ENCODE measurements around the gene LGALS16.
"Not testable (repeated sequence)": the region's sequence is repeated elsewhere in the genome, so short reads cannot be mapped to it uniquely, and the experiment has no call there.

The LGALS16 gene

GRCh38 chr19:39677961-39678889 is 22.5 kb downstream of the LGALS16 start:
- DNase-seq, result no peak

GRCh38 chr19:39679056-39679790 is 23.5 kb downstream of the LGALS16 start:
- no peak for DNase-seq

GRCh38 chr19:39679791-39680168 is 24.1 kb downstream of the LGALS16 start:
- no peak for DNase-seq

- no peak for DNase-seq
Measured at GRCh38 chr19:39680593-39680992, 24.9 kb downstream of the LGALS16 start.

- DNase-seq, result no peak
Measured at GRCh38 chr19:39681416-39681815, 25.7 kb downstream of the LGALS16 start.

- no peak for DNase-seq
Measured at GRCh38 chr19:39684267-39684666, 28.6 kb downstream of the LGALS16 start.

- DNase-seq, result no peak
Measured at GRCh38 chr19:39686739-39687138, 31.0 kb downstream of the LGALS16 start.

GRCh38 chr19:39688637-39689036 is 32.9 kb downstream of the LGALS16 start:
- DNase-seq, result not testable (repeated sequence)

- DNase-seq, result no peak
Measured at GRCh38 chr19:39692166-39692565, 36.5 kb downstream of the LGALS16 start.

- DNase-seq, result no peak
Measured at GRCh38 chr19:39692822-39693221, 37.1 kb downstream of the LGALS16 start.

GRCh38 chr19:39695759-39696158 is 40.0 kb downstream of the LGALS16 start:
- no peak for DNase-seq

GRCh38 chr19:39696387-39696786 is 40.7 kb downstream of the LGALS16 start:
- DNase-seq, result no peak

GRCh38 chr19:39698535-39698934 is 42.8 kb downstream of the LGALS16 start:
- DNase-seq, result no peak

- no peak for DNase-seq
Measured at GRCh38 chr19:39701291-39701690, 45.6 kb downstream of the LGALS16 start.

GRCh38 chr19:39704181-39705044 is 48.7 kb downstream of the LGALS16 start, which contains the start of gene LGALS14:
Gene LGALS14, plus strand, starts transcription at chr19:39704481. Its CDS starts 48 bp downstream, at chr19:39704529.
- DNase-seq, result no peak

- DNase-seq, result no peak
Measured at GRCh38 chr19:39705578-39706188, 50.0 kb downstream of the LGALS16 start.

GRCh38 chr19:39708594-39708993 is 52.9 kb downstream of the LGALS16 start:
- DNase-seq, result no peak

GRCh38 chr19:39709026-39709872 is 53.5 kb downstream of the LGALS16 start:
- DNase-seq, result no peak

Data from left hindlimb (tissue), 1 donor.